AG08395 (cell line): ENCODE results near the gene PER2.
"Not testable (repeated sequence)": the region's sequence is repeated elsewhere in the genome, so short reads cannot be mapped to it uniquely, and the experiment has no call there.

ENCODE experiments used
- DNase-seq: peaks from one replicate; pipeline ENCODE4 v3.0.0; 2012; ENCODE audit warnings: mixed read lengths, low spot score

The PER2 gene

GRCh38 chr2:238313289-238313990 lies 25.0 kb upstream of the PER2 start:
- no peak for DNase-seq

GRCh38 chr2:238310721-238311120 lies 22.3 kb upstream of the PER2 start:
- not testable (repeated sequence) for DNase-seq

- DNase-seq: no peak
Observed at GRCh38 chr2:238308177-238308576, 19.8 kb upstream of the PER2 start.

GRCh38 chr2:238306672-238306998 lies 18.2 kb upstream of the PER2 start:
- no peak for DNase-seq

GRCh38 chr2:238305965-238306671 lies 17.7 kb upstream of the PER2 start:
- DNase-seq: no peak

GRCh38 chr2:238305092-238305862 lies 16.9 kb upstream of the PER2 start:
- no peak for DNase-seq

- no peak for DNase-seq
Observed at GRCh38 chr2:238304116-238304515, 15.7 kb upstream of the PER2 start.

GRCh38 chr2:238302751-238303150 lies 14.3 kb upstream of the PER2 start:
- no peak for DNase-seq

- DNase-seq: no peak
Observed at GRCh38 chr2:238302087-238302486, 13.7 kb upstream of the PER2 start.

GRCh38 chr2:238299803-238300202 lies 11.4 kb upstream of the PER2 start:
- no peak for DNase-seq

GRCh38 chr2:238296638-238297457 lies 8.4 kb upstream of the PER2 start:
- DNase-seq: no peak

- DNase-seq: no peak
Observed at GRCh38 chr2:238295144-238296112, 7.0 kb upstream of the PER2 start.

- no peak for DNase-seq
Observed at GRCh38 chr2:238294393-238295143, 6.2 kb upstream of the PER2 start.

GRCh38 chr2:238294046-238294392 lies 5.6 kb upstream of the PER2 start:
- no peak for DNase-seq

GRCh38 chr2:238291550-238292281 lies 3.3 kb upstream of the PER2 start:
- DNase-seq: no peak

- no peak for DNase-seq
Observed at GRCh38 chr2:238290715-238291549, 2.5 kb upstream of the PER2 start.

- no peak for DNase-seq
Observed at GRCh38 chr2:238290091-238290509, 1.7 kb upstream of the PER2 start.

- DNase-seq: no peak
Observed at GRCh38 chr2:238289574-238289973, 1.2 kb upstream of the PER2 start.
